OCI-LY1 (cell line): ENCODE results near the gene KLK2.
"Not testable (repeated sequence)": the region's sequence is repeated elsewhere in the genome, so short reads cannot be mapped to it uniquely, and the experiment has no call there.

Experiments
- H2AFZ ChIP-seq: fragments of 200-600 bp; sonication (generic), shearing (Covaris generic); 2 replicates; pipeline ENCODE4 v1.6.0; 2014; ENCODE audit warnings: antibody characterized with exemption, mild to moderate bottlenecking, low read length
- H3F3A ChIP-seq: fragments of 200-600 bp; sonication (generic), shearing (Covaris generic); 2 replicates; pipeline ENCODE4 v1.6.0; 2014; ENCODE audit warnings: mild to moderate bottlenecking, antibody characterized with exemption, low read length, moderate library complexity; ENCODE audit not compliant: insufficient read depth
- H3K27ac ChIP-seq: fragments of 200-600 bp; sonication (generic); 2 replicates; pipeline ENCODE4 v1.5.1; 2014; ENCODE audit warnings: low read length, mixed run types, mild to moderate bottlenecking, low read depth; ENCODE audit not compliant: poor library complexity, severe bottlenecking
- H3K27me3 ChIP-seq: fragments of 200-600 bp; sonication (generic); 2 replicates; pipeline ENCODE4 v1.6.0; 2014; ENCODE audit warnings: antibody characterized with exemption, mild to moderate bottlenecking, low read length, moderate library complexity; ENCODE audit not compliant: insufficient read depth
- H3K36me3 ChIP-seq: fragments of 200-600 bp; sonication (generic); 2 replicates; pipeline ENCODE4 v1.6.1; 2014; ENCODE audit warnings: mild to moderate bottlenecking, antibody characterized with exemption, low read length, moderate library complexity, mixed read lengths; ENCODE audit not compliant: insufficient read depth
- H3K4me1 ChIP-seq: fragments of 200-600 bp; sonication (generic); 2 replicates; pipeline ENCODE4 v1.5.1; 2014; ENCODE audit warnings: mild to moderate bottlenecking, low read length, moderate library complexity; ENCODE audit not compliant: insufficient read depth, severe bottlenecking
- H3K4me2 ChIP-seq: fragments of 200-600 bp; sonication (generic), shearing (Covaris generic); 2 replicates; pipeline ENCODE4 v1.6.1; 2014; ENCODE audit warnings: low read length
- H3K4me3 ChIP-seq: fragments of 200-600 bp; sonication (generic); 2 replicates; pipeline ENCODE4 v1.5.1; 2014; ENCODE audit warnings: low read length, low read depth, mild to moderate bottlenecking, mixed read lengths; ENCODE audit not compliant: poor library complexity, severe bottlenecking
- H3K79me2 ChIP-seq: fragments of 200-600 bp; shearing (Covaris generic); 2 replicates; pipeline ENCODE4 v1.6.1; 2016; ENCODE audit warnings: mixed run types, low read length, mixed read lengths; ENCODE audit not compliant: insufficient read depth
- H3K9ac ChIP-seq: fragments of 200-600 bp; sonication (generic), shearing (Covaris generic); 2 replicates; pipeline ENCODE4 v1.6.1; 2014; ENCODE audit warnings: mild to moderate bottlenecking, low read length, mixed read lengths
- H3K9me2 ChIP-seq: fragments of 200-600 bp; sonication (generic), shearing (Covaris generic); 2 replicates; pipeline ENCODE4 v1.6.1; 2014; ENCODE audit warnings: low read depth, mild to moderate bottlenecking, low read length, mixed read lengths
- H3K9me3 ChIP-seq: fragments of 200-600 bp; shearing (Covaris generic); 2 replicates; pipeline ENCODE4 v1.6.1; 2014; ENCODE audit warnings: low read length, mixed read lengths
- H4K20me1 ChIP-seq: fragments of 200-600 bp; sonication (generic), shearing (Covaris generic); 2 replicates; pipeline ENCODE4 v1.6.0; 2016; ENCODE audit warnings: mild to moderate bottlenecking, low read length; ENCODE audit not compliant: insufficient read depth
- EZH2 ChIP-seq: fragments of 200-600 bp; sonication (generic), shearing (Covaris generic); IDR thresholded peaks from 2 replicates; pipeline ENCODE4 v1.8.0; 2017; ENCODE audit warnings: borderline replicate concordance, mixed run types, mild to moderate bottlenecking, antibody characterized with exemption, low read length, moderate library complexity, mixed read lengths
- TF ChIP-seq, protein P1 (sequence below): fragments of 200-600 bp; sonication (generic), shearing (Covaris generic); IDR thresholded peaks from 2 replicates; pipeline ENCODE4 v1.5.1; 2017; ENCODE audit warnings: mild to moderate bottlenecking, antibody characterized with exemption, low read length, moderate library complexity, mixed read lengths

Gene KLK2

DNA sequence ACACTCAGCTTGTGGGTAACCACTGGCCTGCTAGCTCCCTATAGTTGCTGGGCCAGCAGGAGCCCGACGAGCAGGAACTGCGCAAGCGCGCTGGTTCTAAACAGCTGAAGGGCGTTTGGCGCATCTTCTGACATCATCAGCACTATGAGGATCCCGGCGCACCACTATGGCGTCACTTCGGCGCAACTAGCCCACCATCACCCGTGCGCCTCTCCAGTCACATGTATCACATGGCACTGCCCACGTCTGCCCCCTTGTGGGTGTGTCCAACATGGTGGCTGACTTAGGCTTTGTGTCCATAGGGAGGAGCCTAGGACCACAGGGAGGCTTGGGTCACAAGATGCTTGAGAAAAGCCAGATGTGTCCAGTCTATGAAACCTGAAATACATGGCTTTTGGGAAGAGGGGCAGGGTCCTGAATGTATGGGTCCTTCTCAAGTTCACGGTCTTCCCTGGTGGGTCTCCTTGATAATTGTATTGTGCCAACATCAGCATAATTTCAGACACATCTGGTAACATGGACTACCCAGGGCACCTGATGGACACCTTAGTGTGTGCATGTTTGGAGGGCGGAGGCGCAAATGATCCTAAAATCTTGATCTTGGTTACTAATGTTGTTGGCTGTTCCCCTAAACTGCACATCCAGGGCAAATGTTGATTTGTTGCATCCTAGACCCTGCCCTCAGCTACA is 20.0 kb downstream of the KLK2 start:
- Histone ChIP-seq H3K36me3 (no peaks in the 10 kb centered on the region; the same call in 1 of the 2 replicates), H4K20me1 (no peaks in the 10 kb centered on the region), H3K9ac (no peak overlapping the region), H3K9me3 (no peaks in the 10 kb centered on the region), H3K27me3 (no peaks in the 10 kb centered on the region), H3K4me1 (no peaks in the 10 kb centered on the region), H3K4me3 (no peak overlapping the region), H3K9me2 (no peaks in the 10 kb centered on the region), H3F3A (no peaks in the 10 kb centered on the region), H2AFZ (no peak overlapping the region), H3K27ac (no peak overlapping the region), H3K4me2 (no peak overlapping the region), H3K79me2 (no peaks in the 10 kb centered on the region)
- TF ChIP-seq EZH2, result no peak
- TF ChIP-seq, protein P1, sequence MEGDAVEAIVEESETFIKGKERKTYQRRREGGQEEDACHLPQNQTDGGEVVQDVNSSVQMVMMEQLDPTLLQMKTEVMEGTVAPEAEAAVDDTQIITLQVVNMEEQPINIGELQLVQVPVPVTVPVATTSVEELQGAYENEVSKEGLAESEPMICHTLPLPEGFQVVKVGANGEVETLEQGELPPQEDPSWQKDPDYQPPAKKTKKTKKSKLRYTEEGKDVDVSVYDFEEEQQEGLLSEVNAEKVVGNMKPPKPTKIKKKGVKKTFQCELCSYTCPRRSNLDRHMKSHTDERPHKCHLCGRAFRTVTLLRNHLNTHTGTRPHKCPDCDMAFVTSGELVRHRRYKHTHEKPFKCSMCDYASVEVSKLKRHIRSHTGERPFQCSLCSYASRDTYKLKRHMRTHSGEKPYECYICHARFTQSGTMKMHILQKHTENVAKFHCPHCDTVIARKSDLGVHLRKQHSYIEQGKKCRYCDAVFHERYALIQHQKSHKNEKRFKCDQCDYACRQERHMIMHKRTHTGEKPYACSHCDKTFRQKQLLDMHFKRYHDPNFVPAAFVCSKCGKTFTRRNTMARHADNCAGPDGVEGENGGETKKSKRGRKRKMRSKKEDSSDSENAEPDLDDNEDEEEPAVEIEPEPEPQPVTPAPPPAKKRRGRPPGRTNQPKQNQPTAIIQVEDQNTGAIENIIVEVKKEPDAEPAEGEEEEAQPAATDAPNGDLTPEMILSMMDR, result no peak

DNA sequence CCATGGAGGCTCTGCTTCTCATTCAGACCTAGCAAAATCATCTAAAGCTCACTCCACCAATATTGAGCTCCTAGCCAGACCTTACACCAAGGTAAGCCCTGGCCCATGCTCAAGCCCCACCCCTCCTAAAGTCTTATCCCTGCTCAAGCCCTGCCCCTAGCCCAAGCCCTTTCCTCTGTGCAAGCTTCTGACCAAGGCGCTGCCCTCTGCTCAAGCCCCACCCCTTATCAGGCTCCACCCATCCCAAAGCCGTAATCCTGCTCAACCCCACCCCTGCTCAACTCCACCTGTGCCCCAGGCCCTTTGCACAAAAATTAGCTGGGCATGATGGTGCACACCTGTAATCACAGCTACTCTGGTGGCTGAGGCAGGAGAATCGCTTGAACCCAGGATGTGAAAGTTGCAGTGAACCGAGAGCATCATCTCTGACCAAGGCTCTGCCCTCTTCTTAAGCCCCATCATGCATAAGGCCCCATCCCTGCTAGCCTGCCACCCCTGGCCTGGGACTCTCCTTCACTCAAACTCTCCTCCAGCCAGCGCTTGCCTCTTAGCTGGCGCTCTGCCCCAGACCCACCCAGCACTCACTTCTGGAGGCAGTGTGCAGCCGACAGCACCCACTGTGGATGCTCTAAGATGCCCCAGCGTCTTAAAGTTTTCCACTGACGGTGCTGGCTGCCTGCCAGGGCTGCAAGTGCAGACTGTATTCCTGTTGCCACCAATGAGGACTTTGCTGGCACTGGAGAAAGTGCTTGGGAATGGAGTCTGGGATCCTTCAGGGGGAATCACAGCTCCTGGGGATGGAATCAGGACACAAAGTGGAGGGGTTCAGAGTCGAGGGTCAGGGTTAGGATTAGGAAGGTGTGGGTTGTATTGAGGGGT is 21.5 kb downstream of the KLK2 start:
- H3K27ac ChIP-seq, result no peak overlapping the region

DNA sequence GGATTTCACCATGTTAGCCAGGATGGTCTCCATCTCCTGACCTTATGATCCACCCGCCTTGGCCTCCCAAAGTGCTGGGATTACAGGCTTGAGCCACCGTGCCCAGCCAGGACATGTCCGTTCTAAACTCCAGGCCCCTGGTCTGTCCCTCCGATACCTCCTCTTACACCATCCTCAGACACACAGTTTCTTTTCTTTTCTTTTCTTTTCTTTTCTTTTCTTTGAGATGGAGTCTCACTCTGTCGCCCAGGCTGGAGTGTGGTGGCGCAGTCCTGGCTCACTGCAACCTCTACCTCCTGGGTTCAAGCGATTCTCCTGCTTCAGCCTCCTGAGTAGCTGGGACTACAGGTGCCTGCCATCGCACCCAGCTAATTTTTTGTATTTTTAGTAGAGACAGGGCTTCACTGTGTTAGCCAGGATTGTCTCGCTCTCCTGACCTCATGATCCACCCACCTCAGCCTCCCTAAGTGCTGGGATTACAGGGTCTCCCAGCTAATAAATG is 22.9 kb downstream of the KLK2 start:
- not testable (repeated sequence) for H4K20me1 ChIP-seq, H3K27ac ChIP-seq, H3K9me2 ChIP-seq, H3F3A ChIP-seq, H3K27me3 ChIP-seq, H3K4me2 ChIP-seq, H2AFZ ChIP-seq, H3K36me3 ChIP-seq, H3K79me2 ChIP-seq, H3K4me1 ChIP-seq, H3K4me3 ChIP-seq, H3K9ac ChIP-seq, H3K9me3 ChIP-seq

More for the DNA sequence above, 21.5 kb downstream of the KLK2 start:
- Histone ChIP-seq H3K4me2 (no peak overlapping the region), H3K27me3 (no peaks in the 10 kb centered on the region), H3K79me2 (no peaks in the 10 kb centered on the region), H3K4me1 (no peaks in the 10 kb centered on the region), H3K9ac (no peak overlapping the region), H2AFZ (no peak overlapping the region), H3F3A (no peaks in the 10 kb centered on the region), H3K9me3 (0 out of 2 replicates have a peak, but pooled peaks cover 3% of the 10 kb centered on the region), H3K36me3 (no peaks in the 10 kb centered on the region; the same call in 1 of the 2 replicates), H3K4me3 (no peak overlapping the region), H4K20me1 (no peaks in the 10 kb centered on the region), H3K9me2 (no peaks in the 10 kb centered on the region)
- TF ChIP-seq EZH2, result no peak
- TF ChIP-seq, protein P1, result no peak
